Measurements from ENCODE around the gene VCAM1.

VCAM1 gene

GRCh38 chr1:100757946-100758345 is 38.4 kb downstream of the VCAM1 start:
- H3F3A ChIP-seq (ENCODE audit: insufficient read depth), result no peaks in the 10 kb centered on the region
- no peaks in the 10 kb centered on the region for H4K20me1 ChIP-seq (ENCODE audit: low read depth, low read length)
- H3K79me2 ChIP-seq (ENCODE audit: insufficient read depth, low read length), result no peaks in the 10 kb centered on the region
- H3K27ac ChIP-seq (ENCODE audit: low read depth, low read length), result no peak overlapping the region
- H3K4me2 ChIP-seq (ENCODE audit: low read depth, low read length, poor library complexity, severe bottlenecking), result no peak overlapping the region
- no peaks in the 10 kb centered on the region for H3K36me3 ChIP-seq (ENCODE audit: low read length)
- no peaks in the 10 kb centered on the region for H3K9me3 ChIP-seq (ENCODE audit: insufficient read depth, low read length)
- no peaks in the 10 kb centered on the region for H3K9me2 ChIP-seq (replicated peaks; ENCODE audit: insufficient read depth, low read length)
- H2AFZ ChIP-seq (ENCODE audit: low read depth, low read length, severe bottlenecking), result no peak overlapping the region
- H3K4me3 ChIP-seq (ENCODE audit: insufficient read depth, low read length, poor library complexity, severe bottlenecking), result no peak overlapping the region
- H3K27me3 ChIP-seq (ENCODE audit: low read length), result no peaks in the 10 kb centered on the region
- TF ChIP-seq CTCF (IDR thresholded peaks at IDR 0.05; ENCODE audit: insufficient read depth, low read length, poor library complexity, severe bottlenecking) (no peak), EZH2phosphoT487 (conservative IDR thresholded peaks at IDR 0.05; ENCODE audit: low read length) (no peak)
- H3K9ac ChIP-seq (ENCODE audit: low read length), result no peak overlapping the region

DNA sequence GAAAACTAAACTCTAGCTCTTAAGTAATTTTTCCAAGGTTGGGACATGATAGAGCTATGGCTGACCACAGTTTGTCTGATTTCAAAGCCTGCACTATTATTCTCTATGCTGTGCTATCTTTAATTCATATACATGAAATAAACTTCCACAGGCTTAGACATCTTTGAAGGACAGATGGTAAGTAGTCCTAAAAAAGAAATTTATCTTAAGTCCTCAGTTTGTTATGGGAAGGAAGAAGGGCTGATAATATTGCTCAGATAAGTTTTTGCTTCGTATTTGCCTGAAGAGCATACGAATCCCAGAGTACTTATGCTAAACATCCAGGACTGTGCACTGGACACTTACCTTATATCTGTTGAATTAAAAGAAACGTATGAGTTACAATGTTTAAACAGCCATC is 39.6 kb downstream of the VCAM1 start:
- Histone ChIP-seq H3K27ac (ENCODE audit: low read depth, low read length) (no peak overlapping the region), H4K20me1 (ENCODE audit: low read depth, low read length) (no peaks in the 10 kb centered on the region), H3F3A (ENCODE audit: insufficient read depth) (no peaks in the 10 kb centered on the region), H3K79me2 (ENCODE audit: insufficient read depth, low read length) (no peaks in the 10 kb centered on the region), H3K4me2 (ENCODE audit: low read depth, low read length, poor library complexity, severe bottlenecking) (no peak overlapping the region), H3K9ac (ENCODE audit: low read length) (no peak overlapping the region), H3K36me3 (ENCODE audit: low read length) (no peaks in the 10 kb centered on the region), H2AFZ (ENCODE audit: low read depth, low read length, severe bottlenecking) (no peak overlapping the region), H3K9me2 (replicated peaks; ENCODE audit: insufficient read depth, low read length) (no peaks in the 10 kb centered on the region), H3K9me3 (ENCODE audit: insufficient read depth, low read length) (no peaks in the 10 kb centered on the region), H3K4me3 (ENCODE audit: insufficient read depth, low read length, poor library complexity, severe bottlenecking) (no peak overlapping the region), H3K27me3 (ENCODE audit: low read length) (no peaks in the 10 kb centered on the region)
- TF ChIP-seq EZH2phosphoT487 (conservative IDR thresholded peaks at IDR 0.05; ENCODE audit: low read length), result no peak
- no peak for TF ChIP-seq CTCF (IDR thresholded peaks at IDR 0.05; ENCODE audit: insufficient read depth, low read length, poor library complexity, severe bottlenecking)

- Histone ChIP-seq H3K9me2 (replicated peaks; ENCODE audit: insufficient read depth, low read length) (no peaks in the 10 kb centered on the region), H2AFZ (ENCODE audit: low read depth, low read length, severe bottlenecking) (no peak overlapping the region), H3K27ac (ENCODE audit: low read depth, low read length) (no peak overlapping the region), H4K20me1 (ENCODE audit: low read depth, low read length) (no peaks in the 10 kb centered on the region), H3K27me3 (ENCODE audit: low read length) (no peaks in the 10 kb centered on the region), H3K36me3 (ENCODE audit: low read length) (no peaks in the 10 kb centered on the region), H3K9me3 (ENCODE audit: insufficient read depth, low read length) (no peaks in the 10 kb centered on the region), H3F3A (ENCODE audit: insufficient read depth) (no peaks in the 10 kb centered on the region), H3K9ac (ENCODE audit: low read length) (no peak overlapping the region), H3K4me2 (ENCODE audit: low read depth, low read length, poor library complexity, severe bottlenecking) (no peak overlapping the region), H3K79me2 (ENCODE audit: insufficient read depth, low read length) (no peaks in the 10 kb centered on the region), H3K4me3 (ENCODE audit: insufficient read depth, low read length, poor library complexity, severe bottlenecking) (no peak overlapping the region)
- TF ChIP-seq CTCF (IDR thresholded peaks at IDR 0.05; ENCODE audit: insufficient read depth, low read length, poor library complexity, severe bottlenecking) (no peak), EZH2phosphoT487 (conservative IDR thresholded peaks at IDR 0.05; ENCODE audit: low read length) (no peak)
These were observed 41.0 kb downstream of the VCAM1 start for GRCh38 chr1:100760511-100760910.

GRCh38 chr1:100762461-100762860 is 42.9 kb downstream of the VCAM1 start:
- TF ChIP-seq EZH2phosphoT487 (conservative IDR thresholded peaks at IDR 0.05; ENCODE audit: low read length) (no peak), CTCF (IDR thresholded peaks at IDR 0.05; ENCODE audit: insufficient read depth, low read length, poor library complexity, severe bottlenecking) (no peak)
- Histone ChIP-seq H3K9ac (ENCODE audit: low read length) (no peak overlapping the region), H4K20me1 (ENCODE audit: low read depth, low read length) (no peaks in the 10 kb centered on the region), H3K27me3 (ENCODE audit: low read length) (no peaks in the 10 kb centered on the region), H2AFZ (ENCODE audit: low read depth, low read length, severe bottlenecking) (no peak overlapping the region), H3K4me2 (ENCODE audit: low read depth, low read length, poor library complexity, severe bottlenecking) (no peak overlapping the region), H3K79me2 (ENCODE audit: insufficient read depth, low read length) (no peaks in the 10 kb centered on the region), H3K4me3 (ENCODE audit: insufficient read depth, low read length, poor library complexity, severe bottlenecking) (no peak overlapping the region), H3F3A (ENCODE audit: insufficient read depth) (no peaks in the 10 kb centered on the region), H3K9me3 (ENCODE audit: insufficient read depth, low read length) (no peaks in the 10 kb centered on the region), H3K9me2 (replicated peaks; ENCODE audit: insufficient read depth, low read length) (no peaks in the 10 kb centered on the region), H3K27ac (ENCODE audit: low read depth, low read length) (no peak overlapping the region), H3K36me3 (ENCODE audit: low read length) (no peaks in the 10 kb centered on the region)

Measured in SU-DHL-6 (cell line).